Dendritic cell treated with granulocyte-macrophage colony-stimulating factor and Interleukin-4, amounts not matched to agents 40 ng/mL and 50 ng/mL, for 4 days (primary cell): Measurements from ENCODE around the gene CPVL.

Experiments
- H3K27ac Mint-ChIP-seq: one replicate; pipeline ENCODE4 v1.8.0; 2022; ENCODE audit warnings: mild to moderate bottlenecking, mixed read lengths
- H3K27me3 Mint-ChIP-seq: one replicate; pipeline ENCODE4 v1.8.0; 2022; ENCODE audit warnings: mild to moderate bottlenecking, mixed read lengths
- H3K36me3 Mint-ChIP-seq: one replicate; pipeline ENCODE4 v1.8.0; 2022; ENCODE audit warnings: low read depth, mixed read lengths
- H3K4me1 Mint-ChIP-seq: one replicate; pipeline ENCODE4 v1.8.0; 2022; ENCODE audit warnings: low read depth, mixed read lengths
- H3K4me3 Mint-ChIP-seq: one replicate; pipeline ENCODE4 v1.8.0; 2022; ENCODE audit warnings: mild to moderate bottlenecking, moderate library complexity, mixed read lengths
- H3K9me3 Mint-ChIP-seq: one replicate; pipeline ENCODE4 v1.8.0; 2022; ENCODE audit warnings: mixed read lengths
- intact Hi-C: fragments of 100-400 bp; cut with micrococcal nuclease; formaldehyde crosslinking; loops from one replicate; pipeline ENCODE4 v1.15.0; 2022

CPVL gene

GRCh38 chr7:29030781-29031275 is 115.5 kb downstream of the CPVL start:
- intact Hi-C loops = no loop called here
- peaks cover 50% of the 10 kb centered on the region for H3K9me3 Mint-ChIP-seq
- no peak overlapping the region for H3K27ac Mint-ChIP-seq
- H3K4me3 Mint-ChIP-seq = no peak overlapping the region
- H3K4me1 Mint-ChIP-seq = peaks cover 3% of the 10 kb centered on the region
- no peaks in the 10 kb centered on the region for H3K27me3 Mint-ChIP-seq
- H3K36me3 Mint-ChIP-seq = peaks cover 81% of the 10 kb centered on the region

GRCh38 chr7:29022291-29022988 is 123.9 kb downstream of the CPVL start:
- Mint-ChIP-seq H3K9me3 (peaks cover 47% of the 10 kb centered on the region), H3K27ac (no peak overlapping the region), H3K4me3 (no peak overlapping the region), H3K27me3 (no peaks in the 10 kb centered on the region), H3K4me1 (peaks cover 19% of the 10 kb centered on the region), H3K36me3 (peaks cover 98% of the 10 kb centered on the region)
- intact Hi-C loops = no loop called here

- no peak overlapping the region for H3K4me3 Mint-ChIP-seq
- intact Hi-C loops = no loop called here
- H3K4me1 Mint-ChIP-seq = peaks cover 24% of the 10 kb centered on the region
- peaks cover 98% of the 10 kb centered on the region for H3K36me3 Mint-ChIP-seq
- peaks cover 22% of the 10 kb centered on the region for H3K9me3 Mint-ChIP-seq
- H3K27ac Mint-ChIP-seq = no peak overlapping the region
- H3K27me3 Mint-ChIP-seq = no peaks in the 10 kb centered on the region
Observed at GRCh38 chr7:29019896-29020295, 126.4 kb downstream of the CPVL start.

GRCh38 chr7:29019387-29019786 is 127.0 kb downstream of the CPVL start:
- Mint-ChIP-seq H3K9me3 (peaks cover 17% of the 10 kb centered on the region), H3K4me1 (peaks cover 24% of the 10 kb centered on the region), H3K27me3 (no peaks in the 10 kb centered on the region), H3K4me3 (no peak overlapping the region), H3K27ac (no peak overlapping the region), H3K36me3 (peaks cover 98% of the 10 kb centered on the region)
- intact Hi-C loops = no loop called here

GRCh38 chr7:29017713-29018112 is 128.6 kb downstream of the CPVL start:
- H3K9me3 Mint-ChIP-seq = peaks cover under 1% of the 10 kb centered on the region
- no peaks in the 10 kb centered on the region for H3K27me3 Mint-ChIP-seq
- H3K27ac Mint-ChIP-seq = no peak overlapping the region
- no peak overlapping the region for H3K4me3 Mint-ChIP-seq
- intact Hi-C loops = no loop called here
- H3K36me3 Mint-ChIP-seq = peaks cover 98% of the 10 kb centered on the region
- H3K4me1 Mint-ChIP-seq = peaks cover 37% of the 10 kb centered on the region

- Mint-ChIP-seq H3K36me3 (peaks cover 87% of the 10 kb centered on the region), H3K27me3 (no peaks in the 10 kb centered on the region), H3K4me3 (no peak overlapping the region), H3K27ac (no peak overlapping the region), H3K4me1 (peaks cover 19% of the 10 kb centered on the region), H3K9me3 (no peaks in the 10 kb centered on the region)
- intact Hi-C loops = no loop called here
Observed at GRCh38 chr7:29014725-29015124, 131.6 kb downstream of the CPVL start.

GRCh38 chr7:29013931-29014330 is 132.4 kb downstream of the CPVL start:
- Mint-ChIP-seq H3K27me3 (no peaks in the 10 kb centered on the region), H3K27ac (no peak overlapping the region), H3K36me3 (peaks cover 87% of the 10 kb centered on the region), H3K4me3 (no peak overlapping the region), H3K4me1 (peaks cover 19% of the 10 kb centered on the region), H3K9me3 (no peaks in the 10 kb centered on the region)
- intact Hi-C loops = no loop called here

GRCh38 chr7:29013082-29013695 is 133.1 kb downstream of the CPVL start:
- intact Hi-C loops = no loop called here
- H3K9me3 Mint-ChIP-seq = no peaks in the 10 kb centered on the region
- peaks cover 20% of the 10 kb centered on the region for H3K4me1 Mint-ChIP-seq
- no peak overlapping the region for H3K27ac Mint-ChIP-seq
- H3K4me3 Mint-ChIP-seq = no peak overlapping the region
- H3K36me3 Mint-ChIP-seq = peaks cover 87% of the 10 kb centered on the region
- no peaks in the 10 kb centered on the region for H3K27me3 Mint-ChIP-seq

GRCh38 chr7:29009947-29010346 is 136.4 kb downstream of the CPVL start:
- peaks cover 89% of the 10 kb centered on the region for H3K36me3 Mint-ChIP-seq

GRCh38 chr7:29008590-29008989 is 137.7 kb downstream of the CPVL start:
- Mint-ChIP-seq H3K4me3 (no peak overlapping the region), H3K27me3 (no peaks in the 10 kb centered on the region), H3K4me1 (peaks cover 18% of the 10 kb centered on the region), H3K9me3 (no peaks in the 10 kb centered on the region), H3K27ac (no peak overlapping the region), H3K36me3 (peaks cover 89% of the 10 kb centered on the region)
- intact Hi-C loops = no loop called here

More at GRCh38 chr7:29009947-29010346, 136.4 kb downstream of the CPVL start:
- intact Hi-C loops = no loop called here
- no peaks in the 10 kb centered on the region for H3K9me3 Mint-ChIP-seq
- peaks cover 24% of the 10 kb centered on the region for H3K4me1 Mint-ChIP-seq
- no peaks in the 10 kb centered on the region for H3K27me3 Mint-ChIP-seq
- no peak overlapping the region for H3K4me3 Mint-ChIP-seq
- H3K27ac Mint-ChIP-seq = no peak overlapping the region

GRCh38 chr7:29007127-29007526 is 139.2 kb downstream of the CPVL start:
- peaks cover 94% of the 10 kb centered on the region for H3K36me3 Mint-ChIP-seq
- no peak overlapping the region for H3K4me3 Mint-ChIP-seq
- H3K9me3 Mint-ChIP-seq = no peaks in the 10 kb centered on the region
- intact Hi-C loops = no loop called here
- H3K4me1 Mint-ChIP-seq = peaks cover 11% of the 10 kb centered on the region
- H3K27me3 Mint-ChIP-seq = no peaks in the 10 kb centered on the region
- no peak overlapping the region for H3K27ac Mint-ChIP-seq

- Mint-ChIP-seq H3K36me3 (peaks cover 96% of the 10 kb centered on the region), H3K9me3 (no peaks in the 10 kb centered on the region), H3K4me1 (peaks cover 11% of the 10 kb centered on the region), H3K4me3 (no peak overlapping the region), H3K27me3 (no peaks in the 10 kb centered on the region), H3K27ac (no peak overlapping the region)
- intact Hi-C loops = no loop called here
Observed at GRCh38 chr7:29005829-29006228, 140.5 kb downstream of the CPVL start.

- H3K27ac Mint-ChIP-seq = no peak overlapping the region
- peaks cover 96% of the 10 kb centered on the region for H3K36me3 Mint-ChIP-seq
- no peak overlapping the region for H3K4me3 Mint-ChIP-seq
- H3K4me1 Mint-ChIP-seq = peaks cover 11% of the 10 kb centered on the region
- intact Hi-C loops = no loop called here
- no peaks in the 10 kb centered on the region for H3K27me3 Mint-ChIP-seq
- H3K9me3 Mint-ChIP-seq = no peaks in the 10 kb centered on the region
Observed at GRCh38 chr7:29005406-29005805, 140.9 kb downstream of the CPVL start.

- H3K9me3 Mint-ChIP-seq = no peaks in the 10 kb centered on the region
- peaks cover 11% of the 10 kb centered on the region for H3K4me1 Mint-ChIP-seq
- H3K27me3 Mint-ChIP-seq = no peaks in the 10 kb centered on the region
- peaks cover 96% of the 10 kb centered on the region for H3K36me3 Mint-ChIP-seq
- H3K4me3 Mint-ChIP-seq = no peak overlapping the region
- no peak overlapping the region for H3K27ac Mint-ChIP-seq
- intact Hi-C loops = no loop called here
Observed at GRCh38 chr7:29003703-29004102, 142.6 kb downstream of the CPVL start.

- Mint-ChIP-seq H3K27me3 (no peaks in the 10 kb centered on the region), H3K27ac (no peak overlapping the region), H3K4me3 (no peak overlapping the region), H3K4me1 (peaks cover 5% of the 10 kb centered on the region), H3K36me3 (peaks cover 94% of the 10 kb centered on the region), H3K9me3 (no peaks in the 10 kb centered on the region)
- intact Hi-C loops = no loop called here
Observed at GRCh38 chr7:29000717-29001076, 145.6 kb downstream of the CPVL start.
